GM13977 (cell line): Measurements from ENCODE around the gene ZMIZ2.

Experiments used
- DNase-seq: peaks from one replicate; pipeline ENCODE4 v3.0.0; 2012; ENCODE audit warnings: low spot score
- in situ Hi-C: fragments of 300-500 bp; cut with MboI; formaldehyde crosslinking; loops from one replicate; pipeline ENCODE4 v1.12.0; 2022; ENCODE audit warnings: low sequenced_read_pairs, low pct_unique_long_range_greater_than_20kb, mixed read lengths, inconsistent platforms; ENCODE audit not compliant: unreplicated experiment
- TF ChIP-seq, protein P1 (sequence below): IDR thresholded peaks from 2 replicates; pipeline ENCODE4 v1.5.1; 2012; ENCODE audit warnings: mild to moderate bottlenecking, control low read depth; ENCODE audit not compliant: insufficient read depth; ENCODE audit errors: extremely low read depth, missing control alignments

The ZMIZ2 gene

DNA sequence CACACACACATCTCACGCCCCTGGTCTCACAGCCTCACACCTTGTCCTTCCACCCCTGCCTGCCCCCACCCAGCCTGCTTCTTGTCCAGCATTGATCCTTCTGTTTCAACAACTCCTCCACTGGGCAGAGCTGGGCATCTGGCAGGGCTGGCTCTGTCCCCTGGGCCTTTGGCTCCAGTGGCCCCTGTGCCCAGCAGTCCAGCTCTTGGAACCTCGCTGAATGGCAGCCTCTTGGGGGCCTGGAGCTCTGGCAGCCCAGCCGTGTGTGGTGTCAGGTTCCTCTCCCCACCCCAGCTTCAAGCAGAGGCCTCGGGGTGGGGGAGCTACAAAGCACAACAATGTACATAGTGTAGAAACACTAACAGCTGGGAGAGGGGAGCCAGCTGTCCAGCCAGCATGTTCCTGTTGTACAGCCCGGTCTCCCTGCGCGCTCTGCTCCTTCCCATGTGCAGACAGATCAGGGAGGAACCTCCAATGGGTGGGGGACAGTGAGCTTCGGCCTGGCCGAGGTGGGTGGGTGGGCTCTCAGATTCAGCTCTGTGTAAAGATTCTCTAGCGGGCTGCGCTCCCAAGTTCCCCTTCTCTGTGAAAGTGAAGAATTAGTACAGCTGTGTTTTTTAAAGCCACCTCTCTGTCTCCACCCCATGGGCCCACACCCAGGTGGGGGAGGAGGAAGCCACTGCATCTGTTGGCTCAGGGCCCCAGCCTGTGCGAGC lies 19.4 kb downstream of the ZMIZ2 start:
- TF ChIP-seq, protein P1, sequence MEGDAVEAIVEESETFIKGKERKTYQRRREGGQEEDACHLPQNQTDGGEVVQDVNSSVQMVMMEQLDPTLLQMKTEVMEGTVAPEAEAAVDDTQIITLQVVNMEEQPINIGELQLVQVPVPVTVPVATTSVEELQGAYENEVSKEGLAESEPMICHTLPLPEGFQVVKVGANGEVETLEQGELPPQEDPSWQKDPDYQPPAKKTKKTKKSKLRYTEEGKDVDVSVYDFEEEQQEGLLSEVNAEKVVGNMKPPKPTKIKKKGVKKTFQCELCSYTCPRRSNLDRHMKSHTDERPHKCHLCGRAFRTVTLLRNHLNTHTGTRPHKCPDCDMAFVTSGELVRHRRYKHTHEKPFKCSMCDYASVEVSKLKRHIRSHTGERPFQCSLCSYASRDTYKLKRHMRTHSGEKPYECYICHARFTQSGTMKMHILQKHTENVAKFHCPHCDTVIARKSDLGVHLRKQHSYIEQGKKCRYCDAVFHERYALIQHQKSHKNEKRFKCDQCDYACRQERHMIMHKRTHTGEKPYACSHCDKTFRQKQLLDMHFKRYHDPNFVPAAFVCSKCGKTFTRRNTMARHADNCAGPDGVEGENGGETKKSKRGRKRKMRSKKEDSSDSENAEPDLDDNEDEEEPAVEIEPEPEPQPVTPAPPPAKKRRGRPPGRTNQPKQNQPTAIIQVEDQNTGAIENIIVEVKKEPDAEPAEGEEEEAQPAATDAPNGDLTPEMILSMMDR: no peak
- in situ Hi-C loops: no loop called here
- DNase-seq: peak; percentile 84

DNA sequence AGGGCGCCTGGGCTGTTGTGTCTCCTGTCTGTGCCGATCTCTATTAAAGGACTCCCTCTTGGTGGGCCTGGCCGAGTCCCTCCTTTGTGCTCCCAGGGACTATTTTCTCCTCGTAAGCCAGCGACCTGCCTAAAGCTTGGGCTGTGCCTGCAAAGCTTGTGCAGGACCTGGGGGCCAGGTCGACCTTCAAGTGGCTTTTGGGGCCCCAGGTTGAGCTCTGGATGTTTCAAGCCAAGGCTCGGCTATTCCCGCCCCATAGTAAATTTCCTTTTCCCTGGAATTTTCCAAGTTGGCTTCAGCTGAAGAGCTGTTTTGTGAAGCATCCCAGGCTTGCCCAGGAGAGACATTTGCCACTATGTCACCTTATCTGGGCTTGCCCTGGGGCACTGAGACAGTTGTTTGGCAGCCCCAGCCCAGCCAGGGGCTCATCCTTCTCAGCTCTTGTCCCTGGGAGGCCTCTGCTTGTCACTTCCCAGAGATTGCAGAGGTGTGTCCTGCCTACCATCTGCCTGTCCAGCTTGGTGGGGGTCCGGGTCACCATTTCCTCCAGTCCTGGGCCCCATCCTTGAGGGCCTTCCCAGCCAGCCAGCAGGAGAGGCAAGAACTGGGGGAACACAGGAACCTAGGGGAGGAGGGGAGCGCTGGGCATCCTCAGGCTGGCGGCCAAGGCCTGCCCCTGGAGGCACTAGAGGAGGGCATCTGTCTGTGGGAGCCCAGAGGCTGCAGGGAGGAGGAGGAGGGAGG lies 20.2 kb downstream of the ZMIZ2 start:
- no peak for DNase-seq
- TF ChIP-seq, protein P1: no peak
- in situ Hi-C loops: no loop called here

DNA sequence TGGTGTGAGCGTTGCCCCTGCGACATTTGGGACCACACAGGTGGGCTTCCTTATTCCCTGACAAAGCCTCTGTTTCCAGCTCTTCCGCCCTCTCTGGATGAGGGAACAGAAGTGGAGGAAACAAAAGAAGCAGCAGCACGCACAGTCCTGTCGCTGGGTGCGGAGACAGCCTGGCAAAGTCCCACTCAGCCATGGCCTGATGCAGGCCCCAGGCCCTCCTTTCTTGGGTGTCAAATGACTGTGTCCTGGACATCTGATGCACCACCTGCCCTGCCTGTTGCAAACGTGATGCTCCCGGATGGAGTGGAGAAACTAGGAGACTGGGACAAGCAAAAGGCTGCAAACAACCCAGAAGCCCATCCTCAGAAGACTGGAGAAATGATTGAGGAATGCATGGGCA lies 20.7 kb downstream of the ZMIZ2 start:
- in situ Hi-C loops: no loop called here
- DNase-seq: no peak
- TF ChIP-seq, protein P1: no peak

- in situ Hi-C loops: no loop called here
- peak; percentile 78 for DNase-seq
- TF ChIP-seq, protein P1: no peak
Measured at GRCh38 chr7:44769776-44770294, 21.2 kb downstream of the ZMIZ2 start.

DNA sequence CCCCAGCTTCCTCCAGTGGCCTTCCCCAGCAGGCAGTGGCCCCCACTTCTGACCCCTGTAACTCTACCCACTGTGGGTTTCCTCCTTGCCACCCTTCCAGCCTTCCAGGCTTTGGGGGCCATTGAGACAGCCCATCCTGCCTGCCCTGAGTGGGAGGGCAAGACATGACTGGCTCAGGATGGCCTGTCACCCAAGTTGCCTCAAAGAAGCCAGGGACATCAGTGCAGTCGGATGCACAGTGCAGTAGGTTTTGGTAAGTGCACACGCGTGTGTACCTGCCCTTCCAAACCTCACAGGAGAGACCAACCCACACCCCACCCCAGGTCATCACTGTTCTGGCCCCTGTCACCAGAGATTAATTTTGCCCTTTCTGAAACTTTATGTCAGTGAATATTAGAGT lies 22.7 kb downstream of the ZMIZ2 start:
- TF ChIP-seq, protein P1: no peak
- DNase-seq: no peak
- in situ Hi-C loops: no loop called here

DNA sequence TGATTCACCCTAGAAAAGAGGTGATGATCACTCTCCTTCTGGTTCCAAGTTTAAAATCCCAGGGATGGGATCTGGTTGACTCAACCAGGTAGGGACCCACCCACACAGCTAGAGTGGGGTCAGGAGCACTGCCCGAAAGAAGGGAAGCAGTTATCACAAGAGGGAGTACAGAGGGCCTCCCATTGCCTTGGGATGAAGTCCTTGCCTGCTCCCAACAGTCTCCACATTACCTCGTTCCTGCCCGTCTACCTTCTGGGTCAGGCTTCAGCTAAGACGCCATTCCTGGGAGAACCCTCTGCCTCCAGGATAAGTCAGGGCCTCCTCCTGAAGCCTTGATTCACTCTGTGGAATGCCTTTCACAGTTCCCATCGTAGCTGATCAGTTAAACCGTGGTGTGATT lies 23.8 kb downstream of the ZMIZ2 start:
- DNase-seq: no peak
- in situ Hi-C loops: no loop called here
- TF ChIP-seq, protein P1: no peak
